ENCODE measurements around the gene ABTB2. TPM values are rescaled to one million over a fixed set of nuclear protein-coding genes. Genes with fewer than 3 reads are reported as not detected.

The ABTB2 gene
- total RNA-seq, 2 donors from 2014 or later = 2.1 to 4.3 TPM

GRCh38 chr11:34162856-34163255 lies 195.0 kb downstream of the ABTB2 start:
- intact Hi-C loops (cut with DNase I) = loop anchor here (10.0 kb wide), 1 partner anchor 168 kb away; no protein-coding TSS in a partner anchor
- WGBS, 2 donors = 89 to 100% methylated on average over 2 to 7 of the region's 7 CpGs

DNA sequence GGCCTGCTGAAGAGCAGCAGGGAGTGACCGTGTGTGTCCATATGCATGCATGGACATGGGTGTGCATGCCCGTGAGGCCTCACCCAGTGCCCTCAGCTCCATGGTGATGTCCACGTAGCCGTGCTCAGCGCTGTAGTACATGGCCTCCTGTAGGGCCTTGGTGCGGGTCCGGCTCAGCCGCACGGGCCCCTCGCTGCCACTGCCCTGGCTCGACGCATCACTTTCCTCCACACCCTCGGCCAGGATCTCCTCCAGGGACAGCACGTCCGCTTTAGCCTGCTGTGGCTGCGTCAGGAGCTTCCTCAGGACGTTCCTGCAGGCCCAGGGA lies 195.4 kb downstream of the ABTB2 start:
- intact Hi-C loops (cut with DNase I) = loop anchor here (10.0 kb wide), 1 partner anchor 168 kb away; no protein-coding TSS in a partner anchor
- Histone ChIP-seq H3K27me3 (no peaks in the 10 kb centered on the region), H3K36me3 (replicated peaks in 1 of 2; ENCODE audit: insufficient read depth in 1 of 2, low read depth in 2 of 2) (no peaks in the 10 kb centered on the region), H3K27ac (no peak overlapping the region), H3K4me3 (no peak overlapping the region), H3K4me1 (no peaks in the 10 kb centered on the region), H3K9me3 (no peaks in the 10 kb centered on the region)
- 86 to 94% methylated on average over 7 to 12 of the region's 17 CpGs for WGBS, 2 donors
- ATAC-seq (no peak), DNase-seq (no peak)
- TF ChIP-seq, protein P1, sequence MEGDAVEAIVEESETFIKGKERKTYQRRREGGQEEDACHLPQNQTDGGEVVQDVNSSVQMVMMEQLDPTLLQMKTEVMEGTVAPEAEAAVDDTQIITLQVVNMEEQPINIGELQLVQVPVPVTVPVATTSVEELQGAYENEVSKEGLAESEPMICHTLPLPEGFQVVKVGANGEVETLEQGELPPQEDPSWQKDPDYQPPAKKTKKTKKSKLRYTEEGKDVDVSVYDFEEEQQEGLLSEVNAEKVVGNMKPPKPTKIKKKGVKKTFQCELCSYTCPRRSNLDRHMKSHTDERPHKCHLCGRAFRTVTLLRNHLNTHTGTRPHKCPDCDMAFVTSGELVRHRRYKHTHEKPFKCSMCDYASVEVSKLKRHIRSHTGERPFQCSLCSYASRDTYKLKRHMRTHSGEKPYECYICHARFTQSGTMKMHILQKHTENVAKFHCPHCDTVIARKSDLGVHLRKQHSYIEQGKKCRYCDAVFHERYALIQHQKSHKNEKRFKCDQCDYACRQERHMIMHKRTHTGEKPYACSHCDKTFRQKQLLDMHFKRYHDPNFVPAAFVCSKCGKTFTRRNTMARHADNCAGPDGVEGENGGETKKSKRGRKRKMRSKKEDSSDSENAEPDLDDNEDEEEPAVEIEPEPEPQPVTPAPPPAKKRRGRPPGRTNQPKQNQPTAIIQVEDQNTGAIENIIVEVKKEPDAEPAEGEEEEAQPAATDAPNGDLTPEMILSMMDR (IDR thresholded peaks at IDR 0.05) = no peak
- TF ChIP-seq POLR2A (IDR thresholded peaks at IDR 0.05) = no peak

More at GRCh38 chr11:34162856-34163255, 195.0 kb downstream of the ABTB2 start:
- DNase-seq = no peak
- ATAC-seq = no peak
- TF ChIP-seq, protein P1 (IDR thresholded peaks at IDR 0.05) = no peak
- TF ChIP-seq POLR2A (IDR thresholded peaks at IDR 0.05) = no peak
- H3K4me1 ChIP-seq = no peaks in the 10 kb centered on the region
- H3K27me3 ChIP-seq = no peaks in the 10 kb centered on the region
- H3K36me3 ChIP-seq (replicated peaks in 1 of 2; ENCODE audit: insufficient read depth in 1 of 2, low read depth in 2 of 2) = no peaks in the 10 kb centered on the region
- no peak overlapping the region for H3K4me3 ChIP-seq
- no peak overlapping the region for H3K27ac ChIP-seq
- no peaks in the 10 kb centered on the region for H3K9me3 ChIP-seq

- H3K4me1 ChIP-seq = no peaks in the 10 kb centered on the region
- no peaks in the 10 kb centered on the region for H3K9me3 ChIP-seq
- H3K27ac ChIP-seq = no peak overlapping the region
- no peaks in the 10 kb centered on the region for H3K27me3 ChIP-seq
- TF ChIP-seq, protein P1 (IDR thresholded peaks at IDR 0.05) = no peak
- TF ChIP-seq POLR2A (IDR thresholded peaks at IDR 0.05) = no peak
- WGBS, 2 donors = 68 to 81% methylated on average over 5 to 16 of the region's 18 CpGs
- no peak overlapping the region for H3K4me3 ChIP-seq
- no peaks in the 10 kb centered on the region for H3K36me3 ChIP-seq (replicated peaks in 1 of 2; ENCODE audit: insufficient read depth in 1 of 2, low read depth in 2 of 2)
- intact Hi-C loops (cut with DNase I) = loop anchor here (10.0 kb wide), 1 partner anchor 167 kb away; no protein-coding TSS in a partner anchor
- DNase-seq = no peak
- no peak for ATAC-seq
Measured at GRCh38 chr11:34161812-34162492, 195.9 kb downstream of the ABTB2 start.

DNA sequence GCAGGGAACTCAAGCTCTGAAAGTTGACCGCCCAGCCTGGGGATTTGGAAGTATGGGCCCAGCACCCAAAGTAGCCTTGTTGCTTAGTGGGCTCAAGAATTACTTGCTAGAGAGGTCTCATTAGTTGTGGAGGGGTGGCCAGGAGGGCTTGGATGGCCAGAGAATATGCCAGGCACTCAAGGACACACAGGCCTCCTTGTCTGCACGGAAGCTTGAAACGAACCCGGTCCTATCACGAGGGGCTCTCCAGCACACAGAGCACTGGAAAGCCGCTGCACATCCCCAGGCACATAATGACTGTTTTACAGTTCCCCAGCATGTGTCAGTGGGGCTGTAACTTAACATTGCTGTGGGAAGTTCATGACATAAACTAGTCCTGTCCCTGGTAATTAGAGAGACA lies 196.4 kb downstream of the ABTB2 start:
- H3K27me3 ChIP-seq = no peaks in the 10 kb centered on the region
- 75 to 90% methylated on average over 4 to 6 of the region's 6 CpGs for WGBS, 2 donors
- TF ChIP-seq, protein P1 (IDR thresholded peaks at IDR 0.05) = no peak
- TF ChIP-seq POLR2A (IDR thresholded peaks at IDR 0.05) = no peak

GRCh38 chr11:34160791-34161190 lies 197.0 kb downstream of the ABTB2 start:
- H3K27me3 ChIP-seq = no peaks in the 10 kb centered on the region
- no peaks in the 10 kb centered on the region for H3K9me3 ChIP-seq
- intact Hi-C loops (cut with DNase I) = loop anchor here (10.0 kb wide), 1 partner anchor 166 kb away; no protein-coding TSS in a partner anchor
- H3K4me1 ChIP-seq = no peaks in the 10 kb centered on the region
- DNase-seq (no peak), ATAC-seq (no peak)
- WGBS, 2 donors = 85 to 87% methylated on average over 12 to 18 of the region's 18 CpGs
- H3K27ac ChIP-seq = no peak overlapping the region
- no peak for TF ChIP-seq POLR2A (IDR thresholded peaks at IDR 0.05)
- TF ChIP-seq, protein P1 (IDR thresholded peaks at IDR 0.05) = no peak
- H3K36me3 ChIP-seq (replicated peaks in 1 of 2; ENCODE audit: insufficient read depth in 1 of 2, low read depth in 2 of 2) = no peaks in the 10 kb centered on the region
- H3K4me3 ChIP-seq = no peak overlapping the region

More for the DNA sequence above, 196.4 kb downstream of the ABTB2 start:
- Histone ChIP-seq H3K27ac (no peak overlapping the region), H3K4me1 (no peaks in the 10 kb centered on the region), H3K9me3 (no peaks in the 10 kb centered on the region), H3K4me3 (no peak overlapping the region), H3K36me3 (replicated peaks in 1 of 2; ENCODE audit: insufficient read depth in 1 of 2, low read depth in 2 of 2) (no peaks in the 10 kb centered on the region)
- DNase-seq (no peak), ATAC-seq (no peak)
- intact Hi-C loops (cut with DNase I) = loop anchor here (10.0 kb wide), 1 partner anchor 167 kb away; no protein-coding TSS in a partner anchor

Measured in body of pancreas (tissue), 4 donors.